SIG-M5 (cell line): ENCODE measurements around the gene ICA1.

Experiments used
- DNase-seq: peaks from one replicate; lab custom pipeline; 2025; lab: John Stamatoyannopoulos, UW

ICA1 gene

DNA sequence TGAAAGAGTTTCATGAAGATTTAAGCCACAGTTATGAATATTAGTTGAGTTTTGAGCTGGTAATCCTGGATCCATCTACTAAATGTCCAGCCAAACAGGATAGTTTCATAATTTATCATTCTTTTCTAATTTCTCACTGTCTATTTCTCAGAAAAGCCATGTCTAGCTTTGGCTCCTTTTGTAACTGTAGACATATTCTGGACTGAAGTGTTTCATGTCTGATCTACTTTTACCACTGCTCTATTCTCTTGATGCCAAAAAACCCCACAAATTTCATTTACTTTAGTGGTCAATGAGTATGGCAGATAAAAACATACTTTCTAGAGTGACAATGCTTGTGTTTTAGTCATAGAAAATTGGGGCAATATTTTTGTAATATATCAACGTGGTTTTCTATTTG, 61.2 kb downstream of the ICA1 start:
- DNase-seq, result no peak

DNA sequence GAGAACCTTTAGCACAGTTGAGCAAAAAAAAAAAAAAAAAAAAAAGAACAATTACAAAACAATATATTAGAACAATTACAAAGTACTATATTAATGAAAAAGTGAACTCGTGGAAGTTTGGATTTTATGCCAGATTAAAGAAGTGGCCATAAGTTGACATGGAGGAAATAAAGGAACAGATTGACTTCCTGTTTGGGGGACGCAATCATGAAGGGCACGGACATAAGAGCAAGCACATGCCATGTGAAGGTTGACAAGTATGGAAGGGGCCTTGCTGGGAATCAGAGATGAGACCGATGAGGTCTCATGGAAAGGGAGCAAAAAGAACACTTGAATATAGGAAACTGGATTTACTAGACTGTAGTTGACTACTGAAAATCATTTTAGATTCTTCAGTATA, 61.7 kb downstream of the ICA1 start:
- no peak for DNase-seq

DNA sequence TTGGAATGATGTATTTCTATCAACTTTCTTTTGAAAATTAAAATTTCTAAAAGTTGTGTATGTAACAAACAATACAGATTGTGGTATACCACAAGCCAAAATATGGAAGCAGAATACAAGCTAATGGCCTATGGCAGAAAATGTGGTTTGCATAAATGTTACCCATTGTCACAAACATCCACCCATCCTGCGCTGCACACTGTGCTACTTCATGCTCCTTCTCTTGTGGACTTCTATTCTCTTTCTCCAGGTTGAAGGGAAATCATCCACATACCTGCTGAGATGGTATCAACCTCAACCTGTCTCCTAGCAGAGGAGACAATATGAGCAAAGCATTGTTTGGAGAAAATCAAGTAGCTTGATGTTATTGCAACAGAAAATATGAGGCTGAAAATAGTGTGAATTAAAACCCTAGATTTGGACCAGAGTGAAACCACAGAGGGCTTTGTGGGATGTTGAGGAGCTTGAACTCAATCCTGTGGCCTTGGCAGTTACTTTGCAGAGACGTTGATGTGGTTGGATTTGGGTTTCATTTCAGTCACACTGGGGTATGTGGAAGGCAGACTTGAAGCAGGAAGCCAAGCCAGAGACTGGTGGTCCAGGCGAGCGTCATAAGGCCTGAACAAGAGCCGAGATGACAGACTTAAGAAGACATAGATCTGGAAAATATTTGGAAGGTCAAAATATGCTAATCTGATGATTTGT, 63.8 kb downstream of the ICA1 start:
- DNase-seq, result no peak

DNA sequence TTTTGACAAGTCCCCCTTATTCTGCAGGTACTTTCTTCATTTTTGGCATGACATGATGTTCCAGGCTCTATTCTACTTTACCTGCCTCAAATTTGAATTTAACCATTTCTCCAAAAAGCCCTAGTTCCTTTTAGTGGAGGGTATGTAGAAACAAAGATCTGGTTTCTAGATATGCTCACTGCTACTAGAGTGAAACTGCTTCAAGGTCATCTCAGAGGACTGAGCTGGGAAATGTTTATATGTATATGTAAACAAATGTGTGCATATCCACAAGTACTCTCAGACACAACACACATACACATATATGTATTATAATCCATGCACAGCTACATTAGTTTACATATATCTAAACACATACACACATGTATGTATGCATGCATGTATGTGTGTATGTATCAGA, 69.1 kb downstream of the ICA1 start:
- no peak for DNase-seq

GRCh38 chr7:8190119-8190895, 71.7 kb downstream of the ICA1 start:
- DNase-seq, result no peak

- no peak for DNase-seq
Measured at GRCh38 chr7:8189625-8190024, 72.3 kb downstream of the ICA1 start.

GRCh38 chr7:8185926-8186683, 75.9 kb downstream of the ICA1 start:
- no peak for DNase-seq

DNA sequence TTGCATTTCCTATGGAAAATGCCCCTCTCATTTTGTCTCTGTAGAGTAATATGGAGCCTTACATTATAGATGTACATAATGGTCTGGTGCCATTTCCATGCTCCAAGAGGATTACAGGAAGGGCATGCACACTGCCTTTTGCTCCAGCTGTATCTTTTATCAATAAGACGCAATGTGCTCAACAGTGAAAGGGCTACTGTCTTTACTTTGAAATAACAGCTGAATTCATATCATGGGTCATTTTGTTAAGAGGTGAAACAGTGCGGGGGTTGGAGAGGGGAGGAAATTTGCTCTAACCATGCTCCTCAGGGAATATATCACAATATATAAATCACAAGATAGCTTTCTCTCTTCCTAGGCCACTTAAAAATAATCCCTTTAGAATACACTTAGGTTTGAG, 77.7 kb downstream of the ICA1 start:
- DNase-seq, result no peak

GRCh38 chr7:8179486-8179885, 82.5 kb downstream of the ICA1 start:
- no peak for DNase-seq

DNA sequence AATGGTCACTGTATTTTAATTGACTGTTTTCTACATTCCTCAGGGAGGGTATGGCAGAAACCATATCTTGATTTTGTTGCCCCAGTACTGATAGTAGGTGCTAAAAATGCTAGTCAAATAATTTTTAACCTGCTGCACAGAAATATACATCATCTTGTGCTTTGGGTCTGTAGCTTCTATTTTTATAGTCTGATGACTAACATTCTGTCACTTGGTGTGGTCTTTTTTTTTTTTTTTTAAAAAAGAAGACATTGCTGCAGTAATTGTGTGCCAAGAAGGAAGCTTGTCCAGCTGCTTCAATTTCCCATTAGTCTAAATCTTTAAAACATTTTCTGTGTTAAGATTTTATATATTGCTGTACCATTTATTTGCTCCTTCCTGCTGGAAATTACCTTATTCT, 83.6 kb downstream of the ICA1 start:
- no peak for DNase-seq

DNA sequence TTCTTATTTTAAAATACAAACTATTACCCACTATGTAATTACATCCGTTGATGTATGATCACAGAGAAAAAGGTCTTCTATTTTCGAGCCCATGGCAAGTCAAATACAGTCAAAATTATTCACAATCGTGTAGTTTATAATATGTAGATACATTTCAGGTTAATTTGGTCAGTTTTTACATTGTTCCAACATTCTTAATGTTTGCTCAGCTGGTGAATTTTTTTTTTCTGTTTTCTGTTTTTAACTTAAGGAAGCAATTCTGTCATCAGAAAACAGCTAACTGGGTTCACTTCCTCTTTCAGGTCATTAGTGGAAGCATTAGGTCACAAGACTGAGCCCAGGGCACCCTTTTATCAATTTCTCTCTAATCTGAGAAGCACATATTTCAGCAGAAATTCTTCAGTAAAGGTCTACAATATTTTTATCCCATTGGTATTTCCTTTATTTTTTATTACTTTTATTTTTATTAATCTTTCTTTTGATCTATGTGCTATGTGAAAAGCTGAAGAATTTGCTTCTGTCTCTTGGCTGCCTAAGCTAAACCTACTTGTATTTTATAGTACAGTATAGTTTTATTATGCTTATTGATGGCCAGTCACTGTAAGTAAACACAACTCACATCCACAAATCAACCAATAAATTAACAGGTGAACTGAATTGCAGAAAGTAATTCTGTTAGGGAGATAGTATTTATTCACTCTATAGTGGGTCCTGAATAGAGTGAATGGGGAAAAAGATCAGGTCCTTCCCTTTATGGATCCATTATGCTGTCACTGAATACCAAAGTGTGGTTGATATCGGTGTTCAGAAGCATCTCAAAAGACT, 84.6 kb downstream of the ICA1 start:
- DNase-seq, result peak; percentile 34

GRCh38 chr7:8176370-8177081, 85.4 kb downstream of the ICA1 start:
- no peak for DNase-seq

GRCh38 chr7:8175929-8176369, 86.0 kb downstream of the ICA1 start:
- no peak for DNase-seq

DNA sequence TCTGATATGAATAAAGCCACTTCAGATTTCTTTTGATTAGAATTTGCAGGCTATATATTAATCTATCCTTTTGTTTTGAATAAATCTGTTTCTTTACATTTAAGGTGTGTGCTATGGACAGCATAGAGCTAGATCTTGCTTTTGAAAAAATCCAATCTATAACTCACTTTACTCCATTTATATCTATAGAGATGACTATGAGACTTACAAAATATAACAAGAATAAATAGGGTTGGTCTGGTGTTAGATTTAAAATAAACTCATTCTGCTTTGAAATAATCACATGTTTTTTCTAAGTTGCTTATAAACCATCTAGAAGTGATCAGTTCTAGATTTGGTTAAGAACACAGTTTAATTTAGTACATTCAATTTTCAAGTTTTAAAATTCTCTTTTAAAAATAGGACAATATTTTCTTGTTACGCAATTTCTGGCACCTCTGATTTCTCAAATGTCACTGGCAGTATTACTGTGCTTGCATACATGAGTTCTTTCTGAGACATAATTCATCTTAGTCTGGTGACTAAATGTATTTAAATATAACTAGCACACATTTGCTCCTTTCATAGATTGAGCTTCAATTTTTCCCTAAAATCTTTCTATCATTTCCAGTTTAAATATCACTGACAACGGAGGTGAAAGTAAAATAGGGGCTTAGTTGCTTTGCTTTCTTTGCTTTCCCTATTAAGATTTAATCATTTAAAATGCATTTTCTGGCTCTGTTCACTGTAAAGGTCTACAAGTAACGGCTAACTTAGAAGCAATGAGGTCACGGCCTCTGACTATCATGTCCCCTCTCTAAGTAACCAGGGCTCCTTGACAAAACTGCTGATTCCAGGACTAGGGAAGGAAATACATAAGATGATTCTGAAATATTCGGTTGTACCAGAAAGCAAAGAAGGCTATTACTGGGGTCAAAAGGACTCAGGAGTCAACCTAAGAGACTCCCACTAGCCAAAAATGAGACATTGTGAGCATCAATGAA, 89.3 kb downstream of the ICA1 start:
- no peak for DNase-seq

DNA sequence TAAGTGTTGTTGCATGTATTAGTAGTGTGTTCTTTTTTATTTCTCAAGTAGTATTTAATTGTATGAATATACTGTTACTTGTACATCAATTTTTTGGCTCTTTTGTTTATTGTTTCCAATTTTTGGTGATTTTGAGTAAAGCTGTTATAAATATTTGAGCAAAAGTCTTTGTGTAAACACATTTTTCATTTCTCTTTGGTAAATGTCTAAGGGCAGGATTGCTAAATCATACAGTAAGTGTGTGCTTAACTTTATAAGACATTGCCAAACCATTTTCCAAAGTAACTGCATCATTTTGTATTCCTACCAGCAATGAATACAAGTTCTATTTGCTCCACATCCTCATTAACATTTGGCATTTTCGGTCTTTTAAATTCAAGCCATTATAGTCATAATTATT, 92.8 kb downstream of the ICA1 start:
- no peak for DNase-seq

DNA sequence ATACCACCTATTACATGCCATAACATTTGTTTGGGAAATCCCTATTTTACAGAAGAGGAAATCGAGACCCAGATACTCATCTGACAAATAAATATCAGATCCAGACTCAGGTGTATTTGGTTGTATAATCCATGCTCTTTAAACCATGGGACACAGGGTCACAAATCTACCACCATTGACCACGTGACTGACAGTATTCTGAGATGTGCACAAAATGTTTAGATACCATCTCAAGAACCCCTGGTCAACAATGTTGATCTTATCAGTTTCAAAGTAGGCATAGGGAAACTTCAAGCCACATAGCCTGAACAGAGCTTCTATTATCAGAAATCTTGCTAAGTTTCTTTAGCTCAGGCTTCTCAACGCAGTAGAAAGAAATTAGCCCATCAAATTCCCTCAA, 93.6 kb downstream of the ICA1 start:
- no peak for DNase-seq

- no peak for DNase-seq
Measured at GRCh38 chr7:8165150-8165549, 96.8 kb downstream of the ICA1 start.

- no peak for DNase-seq
Measured at GRCh38 chr7:8162181-8162580, 99.8 kb downstream of the ICA1 start.

DNA sequence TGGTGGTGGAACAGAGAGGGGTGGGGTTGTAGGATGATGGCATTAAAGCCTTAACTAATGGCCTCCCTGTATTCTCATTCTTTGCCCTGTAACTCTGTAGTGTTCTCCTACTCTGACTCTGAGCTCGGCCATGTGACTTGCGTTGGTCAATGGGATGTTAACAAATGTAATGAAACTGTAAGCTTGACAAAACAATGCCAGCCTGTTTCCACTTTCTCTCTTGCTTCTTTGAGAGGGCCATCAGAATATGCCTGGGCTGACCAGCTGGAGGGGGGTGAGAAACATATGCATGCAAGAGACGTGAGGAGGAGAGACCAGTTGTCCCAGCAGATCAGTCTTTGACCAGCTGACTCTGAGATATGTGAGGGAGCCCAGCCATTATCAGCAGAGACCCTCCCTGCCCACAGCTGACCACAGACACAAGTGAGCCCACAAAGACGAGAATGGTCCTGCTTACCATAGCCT, 100.6 kb downstream of the ICA1 start:
- DNase-seq, result no peak

DNA sequence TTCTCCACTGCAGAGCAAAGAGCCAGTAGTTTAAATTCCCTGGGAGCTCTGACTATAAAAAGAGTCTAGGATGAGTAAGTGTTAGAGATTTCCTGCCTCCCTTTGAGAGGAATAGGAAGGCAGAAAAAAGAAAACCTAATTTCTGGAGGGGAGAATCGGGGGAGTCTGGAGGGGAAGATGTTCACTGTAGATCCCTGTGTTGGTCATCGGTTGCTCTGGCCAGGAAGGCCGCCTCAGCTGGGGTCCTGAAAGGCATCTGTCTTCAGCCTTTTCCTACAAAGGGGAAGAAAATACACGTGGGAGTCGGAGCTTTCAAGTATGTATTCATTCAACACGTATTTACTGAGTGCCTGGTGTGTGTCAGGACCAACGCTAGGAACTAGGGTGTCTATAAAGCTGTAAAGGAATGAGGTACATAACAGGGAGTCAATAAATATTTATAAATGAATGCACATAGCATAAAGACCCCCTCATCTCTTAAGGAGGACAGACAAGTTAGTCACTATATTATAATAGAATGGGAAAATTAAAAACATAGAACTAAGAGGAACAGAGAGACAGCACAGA, 101.1 kb downstream of the ICA1 start:
- no peak for DNase-seq
